SK-N-SH treated with all-trans-retinoic acid at 6 μM for 48 hours (cell line): ENCODE data around the gene RFX8.
"Not testable (repeated sequence)": the region's sequence is repeated elsewhere in the genome, so short reads cannot be mapped to it uniquely, and the experiment has no call there.

ENCODE experiments used
- ARNTL ChIP-seq: fragments of 450-650 bp; formaldehyde crosslinking; IDR thresholded peaks from 2 replicates; pipeline ENCODE4 v1.5.0; 2020; ENCODE audit warnings: low read depth, mild to moderate bottlenecking, moderate library complexity, borderline replicate concordance
- GLIS3 ChIP-seq: fragments of 250-450 bp; sonication (Bioruptor Pico); IDR thresholded peaks from 2 replicates; pipeline ENCODE4 v1.5.0; 2020; ENCODE audit warnings: mild to moderate bottlenecking, moderate library complexity
- OSR1 ChIP-seq: fragments of 250-450 bp; sonication (Bioruptor Pico); IDR thresholded peaks from 2 replicates; pipeline ENCODE4 v1.8.0; 2022; ENCODE audit warnings: moderate library complexity, mild to moderate bottlenecking, inconsistent platforms
- PPARA ChIP-seq: fragments of 250-450 bp; sonication (Bioruptor Pico); IDR thresholded peaks from 2 replicates; pipeline ENCODE4 v1.5.0; 2020; ENCODE audit warnings: mild to moderate bottlenecking, borderline replicate concordance
- RARB ChIP-seq: fragments of 250-450 bp; sonication (Bioruptor Pico); IDR thresholded peaks from 2 replicates; pipeline ENCODE4 v1.8.0; 2021; ENCODE audit warnings: mild to moderate bottlenecking, moderate library complexity
- SNAI2 ChIP-seq: fragments of 250-450 bp; sonication (Bioruptor Pico); IDR thresholded peaks from 2 replicates; pipeline ENCODE4 v1.5.0; 2020; ENCODE audit warnings: mild to moderate bottlenecking, moderate library complexity
- TCF4 ChIP-seq: fragments of 250-450 bp; sonication (Bioruptor Pico); IDR thresholded peaks from 2 replicates; pipeline ENCODE4 v1.8.0; 2021; ENCODE audit warnings: mild to moderate bottlenecking, moderate library complexity, borderline replicate concordance
- TOX ChIP-seq: fragments of 250-450 bp; sonication (Bioruptor Pico); IDR thresholded peaks from 2 replicates; pipeline ENCODE4 v1.8.0; 2021; ENCODE audit warnings: mild to moderate bottlenecking, moderate library complexity, borderline replicate concordance
- ZFP3 ChIP-seq: fragments of 250-450 bp; sonication (Bioruptor Pico); IDR thresholded peaks from 2 replicates; pipeline ENCODE4 v1.5.0; 2020; ENCODE audit warnings: mild to moderate bottlenecking, moderate library complexity
- ZFP30 ChIP-seq: fragments of 450-650 bp; formaldehyde crosslinking; IDR thresholded peaks from 2 replicates; pipeline ENCODE4 v1.5.0; 2022; ENCODE audit warnings: mild to moderate bottlenecking, moderate library complexity
- ZNF565 ChIP-seq: fragments of 450-650 bp; formaldehyde crosslinking; conservative IDR thresholded peaks from 2 replicates; pipeline ENCODE4 v1.5.0; 2020; ENCODE audit warnings: low read depth, mild to moderate bottlenecking, moderate library complexity
- ZNF8 ChIP-seq: fragments of 450-650 bp; formaldehyde crosslinking; IDR thresholded peaks from 2 replicates; pipeline ENCODE4 v1.5.0; 2020; ENCODE audit warnings: mild to moderate bottlenecking, moderate library complexity
- TF ChIP-seq, protein P1 (sequence below): fragments of 250-450 bp; sonication (Bioruptor Pico); IDR thresholded peaks from 2 replicates; pipeline ENCODE4 v1.8.0; 2020; ENCODE audit warnings: mild to moderate bottlenecking, moderate library complexity, borderline replicate concordance

DNA sequence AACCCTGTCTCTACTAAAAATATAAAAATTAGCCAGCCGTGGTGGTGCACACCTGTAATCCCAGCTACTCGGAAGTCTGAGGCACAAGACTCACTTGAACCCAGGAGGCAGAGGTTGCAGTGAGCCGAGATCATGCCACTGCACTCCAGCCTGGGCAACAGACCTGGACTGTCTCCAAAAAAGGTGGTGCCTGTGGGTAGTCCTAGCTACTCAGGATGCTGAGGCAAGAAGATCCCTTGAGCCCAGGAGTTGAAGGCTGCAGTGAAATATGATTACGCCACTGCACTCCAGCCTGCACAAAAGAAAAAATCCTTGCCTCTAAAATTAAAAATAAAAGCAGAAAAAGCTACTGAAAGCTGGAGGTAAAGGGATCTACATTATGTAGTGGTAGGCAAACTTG is 122.3 kb downstream of the RFX8 start:
- not testable (repeated sequence) for TF ChIP-seq OSR1 (CRISPR knock-in tag); ARNTL (CRISPR knock-in tag); RARB (CRISPR knock-in tag); ZFP3 (CRISPR knock-in tag); GLIS3 (CRISPR knock-in tag); ZFP30 (CRISPR knock-in tag); ZNF8; SNAI2; PPARA (CRISPR knock-in tag); ZNF565 (CRISPR knock-in tag); TOX (CRISPR knock-in tag); TCF4 (CRISPR knock-in tag)
- TF ChIP-seq, protein P1, sequence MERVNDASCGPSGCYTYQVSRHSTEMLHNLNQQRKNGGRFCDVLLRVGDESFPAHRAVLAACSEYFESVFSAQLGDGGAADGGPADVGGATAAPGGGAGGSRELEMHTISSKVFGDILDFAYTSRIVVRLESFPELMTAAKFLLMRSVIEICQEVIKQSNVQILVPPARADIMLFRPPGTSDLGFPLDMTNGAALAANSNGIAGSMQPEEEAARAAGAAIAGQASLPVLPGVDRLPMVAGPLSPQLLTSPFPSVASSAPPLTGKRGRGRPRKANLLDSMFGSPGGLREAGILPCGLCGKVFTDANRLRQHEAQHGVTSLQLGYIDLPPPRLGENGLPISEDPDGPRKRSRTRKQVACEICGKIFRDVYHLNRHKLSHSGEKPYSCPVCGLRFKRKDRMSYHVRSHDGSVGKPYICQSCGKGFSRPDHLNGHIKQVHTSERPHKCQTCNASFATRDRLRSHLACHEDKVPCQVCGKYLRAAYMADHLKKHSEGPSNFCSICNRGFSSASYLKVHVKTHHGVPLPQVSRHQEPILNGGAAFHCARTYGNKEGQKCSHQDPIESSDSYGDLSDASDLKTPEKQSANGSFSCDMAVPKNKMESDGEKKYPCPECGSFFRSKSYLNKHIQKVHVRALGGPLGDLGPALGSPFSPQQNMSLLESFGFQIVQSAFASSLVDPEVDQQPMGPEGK (CRISPR knock-in tag): not testable (repeated sequence)
